ENCODE measurements around the gene LZTS2.

Gene LZTS2

DNA sequence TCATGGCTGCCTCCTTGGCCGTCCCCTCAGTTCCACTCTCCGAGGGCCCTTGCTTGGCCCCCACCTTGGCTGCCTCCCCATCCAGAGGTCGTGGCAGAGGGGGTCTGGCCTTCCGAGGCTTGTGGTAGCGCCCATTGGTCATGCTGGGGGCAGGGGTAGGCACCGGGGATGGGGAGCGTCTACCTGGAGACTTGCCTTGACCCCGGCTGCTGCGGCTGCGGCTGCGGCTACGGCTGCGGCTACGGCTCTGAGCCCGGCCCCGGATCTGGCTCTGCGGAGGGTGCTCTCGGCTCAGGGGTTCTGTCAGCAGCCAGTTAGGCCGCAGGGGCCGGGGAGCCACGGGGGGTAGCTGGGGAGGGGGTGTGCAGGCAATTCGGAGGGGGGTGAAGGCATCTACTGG lies 10.7 kb downstream of the LZTS2 start:
- no peak for DNase-seq (ENCODE audit: extremely low read depth, low read depth)
- TF ChIP-seq, protein P1, sequence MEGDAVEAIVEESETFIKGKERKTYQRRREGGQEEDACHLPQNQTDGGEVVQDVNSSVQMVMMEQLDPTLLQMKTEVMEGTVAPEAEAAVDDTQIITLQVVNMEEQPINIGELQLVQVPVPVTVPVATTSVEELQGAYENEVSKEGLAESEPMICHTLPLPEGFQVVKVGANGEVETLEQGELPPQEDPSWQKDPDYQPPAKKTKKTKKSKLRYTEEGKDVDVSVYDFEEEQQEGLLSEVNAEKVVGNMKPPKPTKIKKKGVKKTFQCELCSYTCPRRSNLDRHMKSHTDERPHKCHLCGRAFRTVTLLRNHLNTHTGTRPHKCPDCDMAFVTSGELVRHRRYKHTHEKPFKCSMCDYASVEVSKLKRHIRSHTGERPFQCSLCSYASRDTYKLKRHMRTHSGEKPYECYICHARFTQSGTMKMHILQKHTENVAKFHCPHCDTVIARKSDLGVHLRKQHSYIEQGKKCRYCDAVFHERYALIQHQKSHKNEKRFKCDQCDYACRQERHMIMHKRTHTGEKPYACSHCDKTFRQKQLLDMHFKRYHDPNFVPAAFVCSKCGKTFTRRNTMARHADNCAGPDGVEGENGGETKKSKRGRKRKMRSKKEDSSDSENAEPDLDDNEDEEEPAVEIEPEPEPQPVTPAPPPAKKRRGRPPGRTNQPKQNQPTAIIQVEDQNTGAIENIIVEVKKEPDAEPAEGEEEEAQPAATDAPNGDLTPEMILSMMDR (IDR thresholded peaks at IDR 0.05; ENCODE audit: low read depth, low read length, missing control alignments): no peak
- no peak overlapping the region for H3K4me3 ChIP-seq (replicated peaks; ENCODE audit: low read depth, low read length)

DNA sequence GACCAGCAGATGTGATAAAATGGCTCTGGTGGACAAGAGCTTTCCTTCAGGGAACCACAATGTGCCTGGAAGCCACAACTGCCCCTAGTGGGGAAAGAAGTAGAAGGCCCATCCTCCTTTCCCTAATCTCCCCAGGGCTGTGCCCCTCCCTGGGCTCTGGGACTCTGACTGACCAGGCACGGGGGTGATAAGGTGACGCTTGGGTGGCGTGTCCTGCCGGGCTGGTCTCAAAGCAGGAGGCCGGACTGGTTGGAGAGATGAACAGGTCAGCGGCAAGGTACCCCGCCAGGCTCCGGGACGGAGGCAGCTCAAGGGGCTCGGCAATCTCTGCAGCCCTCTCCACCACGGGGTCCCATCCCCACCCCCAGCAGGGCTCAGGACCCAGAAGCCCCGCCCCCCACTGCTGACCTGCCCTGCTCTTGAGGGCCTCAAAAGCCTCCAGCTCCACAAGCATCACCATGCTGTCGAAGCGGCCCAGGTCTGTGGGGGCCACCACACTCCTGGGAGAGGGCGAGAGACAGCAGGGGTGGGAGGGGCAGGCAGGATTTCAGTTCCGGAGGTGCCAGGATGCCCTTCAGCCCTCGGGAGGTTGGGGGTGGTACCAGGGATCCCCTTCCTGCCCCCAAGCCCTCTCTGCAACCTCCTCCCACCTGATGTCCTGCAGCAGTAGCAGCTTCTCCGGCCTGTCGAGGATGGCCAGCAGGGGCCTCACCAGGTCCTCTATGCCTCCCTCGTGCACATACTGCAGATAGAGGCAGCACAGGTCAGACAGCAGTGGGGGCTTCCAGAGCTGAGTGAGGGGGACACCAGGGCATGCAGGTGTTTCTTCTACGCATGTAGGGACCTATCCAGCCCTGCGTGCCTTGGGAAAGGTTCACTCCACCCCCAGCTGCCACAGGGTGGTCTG lies 12.2 kb downstream of the LZTS2 start:
- TF ChIP-seq, protein P1 (IDR thresholded peaks at IDR 0.05; ENCODE audit: low read depth, low read length, missing control alignments): peak; percentile 56
- no peak overlapping the region for H3K4me3 ChIP-seq (replicated peaks; ENCODE audit: low read depth, low read length)
- DNase-seq (ENCODE audit: extremely low read depth, low read depth): no peak

DNA sequence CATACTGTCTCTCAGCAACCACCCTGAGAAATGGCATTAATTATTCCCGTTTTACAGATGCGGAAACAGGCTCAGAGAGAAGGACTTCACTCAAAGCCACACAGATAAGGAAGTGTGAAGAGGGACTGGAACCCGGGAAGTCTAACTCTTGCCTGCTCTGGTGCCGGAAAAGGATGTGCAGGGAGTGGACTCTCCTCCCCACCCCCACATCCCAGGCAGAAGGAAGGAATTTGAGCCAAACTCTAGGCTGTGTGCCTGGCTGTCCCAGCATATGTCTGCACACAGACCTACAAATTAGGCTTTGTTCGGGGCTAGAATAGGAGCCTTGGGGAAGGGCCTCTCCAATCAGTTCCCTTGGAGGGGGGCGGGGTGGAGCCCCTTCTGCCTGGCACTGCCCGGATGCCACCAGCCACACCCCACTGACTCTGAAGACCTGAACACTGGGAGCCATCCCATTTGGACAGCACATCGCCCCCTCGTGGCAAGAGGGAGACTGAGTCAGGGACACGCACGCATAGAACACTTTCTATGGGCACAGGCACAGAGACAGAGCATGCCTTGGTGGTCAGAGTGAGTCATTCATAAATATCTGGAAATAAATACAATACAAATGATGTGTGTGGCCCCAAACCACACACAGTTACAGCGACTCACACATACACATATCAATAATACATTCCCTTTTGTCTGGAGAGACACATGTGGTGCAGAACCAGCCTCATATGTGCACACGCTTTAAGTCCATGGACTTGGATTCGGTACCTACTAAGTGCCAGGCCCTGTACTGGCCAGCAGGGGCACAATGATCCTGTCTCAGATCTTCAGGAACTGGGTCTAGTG lies 13.1 kb downstream of the LZTS2 start:
- peak; percentile 87 for DNase-seq (ENCODE audit: extremely low read depth, low read depth)
- TF ChIP-seq, protein P1 (IDR thresholded peaks at IDR 0.05; ENCODE audit: low read depth, low read length, missing control alignments): peak; percentile 90
- H3K4me3 ChIP-seq (replicated peaks; ENCODE audit: low read depth, low read length): no peak overlapping the region

DNA sequence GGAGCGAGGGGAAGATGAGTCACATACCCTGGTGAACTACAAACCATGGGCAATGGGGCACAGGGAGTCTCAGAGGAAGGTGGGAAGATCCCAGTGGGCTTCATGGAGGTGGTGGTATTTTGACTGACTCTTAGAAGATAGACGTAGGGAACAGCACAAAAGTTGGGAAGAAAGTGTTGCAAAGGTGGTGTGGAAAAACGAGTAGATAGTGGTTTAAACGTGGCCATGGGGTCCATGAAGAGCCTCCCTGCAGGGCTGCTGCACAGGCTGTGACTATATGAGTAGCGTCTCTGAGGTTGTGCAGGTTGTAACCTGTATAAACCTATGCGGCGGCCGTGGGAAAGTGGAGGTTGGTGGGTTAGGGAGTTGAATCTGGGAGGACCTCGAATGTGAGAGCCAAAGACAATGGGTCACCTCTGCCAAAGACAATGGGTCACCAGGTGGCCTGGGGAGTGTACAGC lies 13.8 kb downstream of the LZTS2 start:
- DNase-seq (ENCODE audit: extremely low read depth, low read depth): no peak
- no peak overlapping the region for H3K4me3 ChIP-seq (replicated peaks; ENCODE audit: low read depth, low read length)
- TF ChIP-seq, protein P1 (IDR thresholded peaks at IDR 0.05; ENCODE audit: low read depth, low read length, missing control alignments): no peak

DNA sequence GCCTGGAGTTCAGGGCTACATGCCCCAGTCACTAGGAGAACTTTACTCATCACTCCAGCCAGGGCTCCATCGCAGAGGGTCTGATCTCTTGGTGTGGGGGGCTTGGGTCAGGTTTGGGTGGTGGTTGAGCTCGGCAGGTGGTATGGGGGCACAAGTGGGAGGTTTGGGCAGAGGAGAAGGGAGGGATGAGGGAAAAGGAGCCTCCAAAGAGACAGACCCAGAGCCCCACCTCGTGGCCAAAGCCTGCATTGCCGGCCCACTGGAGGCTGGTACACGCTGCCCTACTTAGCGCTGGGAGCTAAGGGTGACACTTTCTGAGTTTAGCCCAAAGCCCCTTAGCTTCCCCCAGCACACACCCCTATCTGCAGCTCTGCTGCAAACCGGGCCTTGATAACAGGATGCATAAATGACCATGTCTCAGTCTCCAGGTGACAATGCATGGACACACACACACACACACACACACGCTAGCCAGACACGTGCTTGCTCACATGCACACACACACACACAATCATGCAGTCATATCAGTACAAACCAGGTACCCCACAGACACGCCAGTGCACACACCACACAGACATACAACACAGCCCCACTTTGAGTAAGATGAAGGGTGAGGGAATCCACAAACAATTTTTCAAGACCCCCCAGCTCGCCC lies 14.7 kb downstream of the LZTS2 start:
- no peak overlapping the region for H3K4me3 ChIP-seq (replicated peaks; ENCODE audit: low read depth, low read length)
- no peak for DNase-seq (ENCODE audit: extremely low read depth, low read depth)
- TF ChIP-seq, protein P1 (IDR thresholded peaks at IDR 0.05; ENCODE audit: low read depth, low read length, missing control alignments): peak; percentile 95

DNA sequence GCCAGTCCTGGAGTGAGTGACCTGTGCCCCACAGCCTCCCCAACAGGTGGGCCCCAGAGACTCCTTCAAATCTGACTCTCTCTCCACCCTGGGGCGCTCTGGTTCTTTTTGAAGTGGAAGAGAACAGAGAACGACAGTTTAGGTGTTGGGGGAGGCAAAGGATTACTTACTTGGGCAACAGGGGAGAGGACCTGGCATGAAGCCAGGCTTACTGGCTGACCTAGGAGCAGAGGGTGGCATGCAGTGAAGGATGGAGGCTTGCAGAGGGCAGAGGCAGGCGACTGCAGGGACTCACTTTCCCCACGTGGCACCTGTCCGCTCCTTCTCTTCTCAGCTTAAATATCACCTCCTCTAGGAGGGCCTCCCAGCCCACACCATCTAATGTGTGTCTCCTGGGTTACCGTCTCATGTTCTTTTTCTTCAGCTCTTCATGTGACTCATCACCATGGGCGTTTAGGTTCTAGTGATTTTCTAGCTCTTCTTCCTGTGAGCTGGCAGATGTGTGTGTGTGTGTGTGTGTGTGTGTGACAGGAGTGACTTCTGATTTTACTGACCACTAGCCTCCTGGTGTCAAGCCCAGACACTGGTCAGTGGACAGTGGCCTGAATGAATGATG lies 15.5 kb downstream of the LZTS2 start:
- no peak for DNase-seq (ENCODE audit: extremely low read depth, low read depth)
- TF ChIP-seq, protein P1 (IDR thresholded peaks at IDR 0.05; ENCODE audit: low read depth, low read length, missing control alignments): no peak
- no peak overlapping the region for H3K4me3 ChIP-seq (replicated peaks; ENCODE audit: low read depth, low read length)
